Endometrial microvascular endothelial cells (primary cell): ENCODE measurements around the gene MSTO1. TPM values are rescaled to one million over a fixed set of nuclear protein-coding genes. Genes with fewer than 3 reads are reported as not detected.
"Not testable (repeated sequence)": the region's sequence is repeated elsewhere in the genome, so short reads cannot be mapped to it uniquely, and the experiment has no call there.

Experiments used
- in situ Hi-C: cut with HindIII; loops from 2 replicates; pipeline ENCODE4 v1.10.0; 2017; ENCODE audit warnings: low sequenced_read_pairs, low pct_unique_long_range_greater_than_20kb; ENCODE audit errors: inconsistent ontology term
- total RNA-seq: library from RNA; depleted of rRNA; stranded (reverse); fragments of >200 nt; gene quantifications from one replicate; pipeline ENCODE4 v1.2.3, GENCODE V29; 2015; ENCODE audit errors: inconsistent ontology term

The MSTO1 gene
- total RNA-seq, 1 donor from 2014 or later, result 14.5 TPM

GRCh38 chr1:155608888-155609225, 1.2 kb upstream of the MSTO1 start:
- in situ Hi-C loops, result no loop called here

- in situ Hi-C loops, result not testable (repeated sequence)
Measured at GRCh38 chr1:155610257-155610647, 234 bp downstream of the MSTO1 start.

GRCh38 chr1:155613226-155613625, 3.2 kb downstream of the MSTO1 start:
- in situ Hi-C loops, result not testable (repeated sequence)

DNA sequence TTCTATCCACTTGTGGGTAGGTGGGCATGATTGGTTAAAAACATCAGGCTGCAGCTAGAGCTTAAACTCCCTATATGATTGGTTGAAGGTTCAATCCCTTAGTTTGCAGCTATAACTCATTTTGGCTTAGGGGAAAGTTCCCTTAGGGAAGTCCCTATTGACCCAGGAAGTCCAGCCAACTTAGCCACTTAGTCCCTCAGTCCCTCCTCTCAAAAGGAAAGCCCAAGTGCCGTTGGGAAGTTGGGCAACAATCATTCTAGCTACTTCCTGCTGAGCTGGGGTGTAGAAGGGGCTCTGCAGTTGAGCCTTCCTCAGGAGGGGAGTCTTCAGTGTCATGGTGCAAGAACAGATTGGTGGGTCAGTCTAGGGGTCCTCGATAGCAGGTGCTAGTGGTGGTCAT, 12.2 kb downstream of the MSTO1 start:
- in situ Hi-C loops, result no loop called here

DNA sequence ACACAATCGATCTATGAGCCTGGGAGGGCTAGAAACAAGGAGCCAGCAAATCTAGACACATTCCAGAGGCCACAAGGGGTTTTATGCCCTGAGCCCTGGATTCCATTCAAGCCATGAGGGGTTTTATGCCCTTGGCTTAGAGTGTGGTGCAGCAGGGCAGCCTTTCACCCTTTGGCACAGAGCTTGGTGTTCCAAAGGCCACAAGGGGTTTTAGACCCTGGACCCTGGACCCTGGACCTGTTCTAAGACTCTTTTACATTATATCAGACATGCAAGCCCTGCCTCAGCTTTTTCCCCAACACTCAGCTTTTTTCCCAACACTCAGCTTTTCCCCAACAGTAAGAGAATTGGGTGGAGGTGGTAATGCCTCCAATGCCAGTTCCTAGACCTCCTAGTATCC, 13.3 kb downstream of the MSTO1 start:
- in situ Hi-C loops, result no loop called here

- in situ Hi-C loops, result not testable (repeated sequence)
Measured at GRCh38 chr1:155626428-155626827, 16.4 kb downstream of the MSTO1 start.

- in situ Hi-C loops, result no loop called here
Measured at GRCh38 chr1:155636397-155637153, 26.6 kb downstream of the MSTO1 start.

GRCh38 chr1:155640367-155640766, 30.3 kb downstream of the MSTO1 start:
- in situ Hi-C loops, result no loop called here

- in situ Hi-C loops, result not testable (repeated sequence)
Measured at GRCh38 chr1:155642559-155643180, 32.7 kb downstream of the MSTO1 start.

DNA sequence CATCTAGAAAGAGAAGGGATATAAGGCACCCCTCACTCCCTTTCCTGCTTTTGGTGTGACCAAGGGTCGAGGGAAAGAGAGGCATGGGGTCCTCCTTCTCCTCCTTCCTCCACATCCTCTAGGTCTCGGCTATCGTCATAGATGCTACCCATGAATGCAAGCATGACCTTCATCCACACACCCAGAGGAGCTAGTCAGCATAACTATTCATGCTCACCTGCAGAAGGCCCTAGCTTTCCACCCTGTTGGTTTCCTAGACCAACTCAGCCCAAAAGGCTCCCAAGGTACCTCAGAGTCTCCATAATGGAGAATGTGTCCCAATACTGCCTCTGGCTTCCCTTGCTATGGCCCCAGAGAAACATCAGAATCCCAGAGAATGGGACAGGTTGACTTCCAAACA, 33.2 kb downstream of the MSTO1 start:
- in situ Hi-C loops, result no loop called here

DNA sequence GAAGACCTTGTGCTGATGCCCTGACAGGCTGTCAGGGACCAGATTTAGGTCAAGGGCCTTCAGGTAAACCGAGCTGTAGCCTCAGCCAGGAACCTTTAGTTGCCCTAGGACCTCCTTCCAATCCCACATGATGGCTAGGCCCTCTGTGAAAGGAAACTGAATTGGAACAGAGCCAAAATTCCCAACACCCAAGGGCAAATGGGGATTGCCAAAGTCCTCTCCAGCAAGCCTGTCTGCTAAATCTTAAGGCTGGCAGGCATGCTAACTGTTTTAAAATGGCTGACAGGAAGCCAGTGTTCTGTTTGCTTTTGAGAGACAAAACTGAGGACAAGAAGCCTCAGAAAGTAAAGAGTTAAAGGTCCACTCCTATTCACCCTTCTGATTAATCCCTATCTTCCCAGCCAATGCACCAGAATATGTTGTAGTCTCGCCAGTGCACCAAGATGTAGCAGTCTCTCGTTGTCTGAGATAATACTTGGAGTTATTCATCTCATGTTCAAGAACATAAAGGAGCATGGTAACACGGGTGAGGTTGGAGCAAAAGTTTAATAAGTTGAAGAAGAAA, 35.1 kb downstream of the MSTO1 start:
- in situ Hi-C loops, result no loop called here

DNA sequence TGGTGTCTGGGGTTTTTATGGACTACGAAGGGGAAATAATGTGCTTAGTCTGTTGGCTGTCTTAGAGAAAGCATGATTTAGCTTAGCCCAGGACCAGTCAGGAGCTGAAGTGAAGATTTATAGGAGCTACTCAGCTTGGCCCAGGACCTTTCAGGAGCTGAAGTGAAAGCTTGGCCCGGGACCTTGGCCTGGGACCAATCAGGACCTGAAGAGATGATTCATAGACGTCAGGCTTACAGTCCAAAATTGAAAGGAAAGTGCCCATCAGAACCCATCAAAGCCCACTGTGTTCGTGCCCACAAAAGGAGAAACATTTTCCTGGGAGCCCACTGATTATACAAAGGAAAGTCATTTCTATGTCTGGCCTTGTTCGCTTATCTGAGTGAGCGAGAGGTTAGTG, 35.6 kb downstream of the MSTO1 start:
- in situ Hi-C loops, result no loop called here

DNA sequence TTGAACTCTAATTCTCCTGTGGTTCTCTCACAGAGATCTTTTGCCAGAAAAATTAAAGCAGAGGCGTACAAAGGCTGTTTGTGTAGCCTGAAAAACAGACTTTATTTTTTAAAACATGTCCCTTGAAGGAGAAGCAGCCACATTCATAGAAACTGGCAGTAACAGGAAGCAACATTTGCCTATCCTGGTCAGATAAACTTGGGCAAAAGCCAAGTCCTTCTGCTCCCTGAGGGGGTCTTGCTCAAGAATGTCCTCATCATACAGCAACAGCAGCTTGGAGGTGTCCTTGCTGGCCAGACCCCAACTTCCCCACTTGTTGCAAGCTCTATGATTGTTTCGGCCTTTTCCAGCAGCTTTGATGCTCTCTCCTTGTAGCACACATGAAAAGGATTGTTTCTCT, 36.3 kb downstream of the MSTO1 start:
- in situ Hi-C loops, result no loop called here

GRCh38 chr1:155648207-155649147, 38.5 kb downstream of the MSTO1 start:
- in situ Hi-C loops, result no loop called here

GRCh38 chr1:155649676-155650075, 39.7 kb downstream of the MSTO1 start:
- in situ Hi-C loops, result no loop called here

DNA sequence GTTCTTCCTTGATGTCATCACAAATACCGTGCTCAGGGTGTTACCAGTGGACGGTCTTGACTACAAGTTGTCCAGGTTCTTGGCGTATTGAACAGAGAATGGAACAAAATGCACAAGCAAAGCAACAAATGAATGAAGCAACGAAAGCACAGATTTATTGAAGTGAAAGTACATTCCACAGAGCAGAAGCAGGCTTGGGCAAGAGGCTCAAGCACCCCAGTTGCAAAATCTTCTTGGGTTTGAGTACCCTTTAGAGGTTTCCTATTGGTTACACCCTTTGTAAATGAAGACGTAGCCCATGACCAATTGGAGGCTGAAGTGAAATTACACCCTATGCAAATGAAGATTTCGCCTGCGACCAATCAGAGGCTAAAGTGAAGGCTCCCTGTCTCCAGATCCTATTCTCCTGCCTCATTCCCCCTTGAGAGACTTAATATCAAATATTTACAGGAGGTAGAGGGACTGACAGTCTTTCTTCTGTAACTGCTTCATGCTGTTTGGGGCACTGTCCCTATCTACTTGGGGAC, 40.3 kb downstream of the MSTO1 start:
- in situ Hi-C loops, result no loop called here

- in situ Hi-C loops, result no loop called here
Measured at GRCh38 chr1:155651861-155652661, 42.0 kb downstream of the MSTO1 start.

GRCh38 chr1:155652951-155653350, 42.9 kb downstream of the MSTO1 start:
- in situ Hi-C loops, result no loop called here
